Ishikawa (cell line): ENCODE measurements around the gene APLF.
A peak's percentile ranks its signal among the peaks of the same experiment; 100 is the strongest.

Experiments
- CEBPB ChIP-seq: IDR thresholded peaks from 2 replicates; pipeline ENCODE4 v1.6.1; 2012
- CREB1 ChIP-seq: IDR thresholded peaks from 2 replicates; pipeline ENCODE4 v1.6.1; 2012; ENCODE audit warnings: low read depth
- EGR1 ChIP-seq: IDR thresholded peaks from 2 replicates; pipeline ENCODE4 v1.6.1; 2012
- EP300 ChIP-seq: IDR thresholded peaks from 2 replicates; pipeline ENCODE4 v1.6.1; 2012; ENCODE audit warnings: borderline replicate concordance
- FOXM1 ChIP-seq: IDR thresholded peaks from 2 replicates; pipeline ENCODE4 v1.6.1; 2012; ENCODE audit warnings: low read depth, borderline replicate concordance
- MAX ChIP-seq: IDR thresholded peaks from 2 replicates; pipeline ENCODE4 v1.6.1; 2012
- NFIC ChIP-seq: IDR thresholded peaks from 2 replicates; pipeline ENCODE4 v1.6.1; 2012
- RAD21 ChIP-seq: IDR thresholded peaks from 2 replicates; pipeline ENCODE4 v1.6.1; 2012; ENCODE audit warnings: low read depth
- REST ChIP-seq: IDR thresholded peaks from 2 replicates; pipeline ENCODE4 v1.6.1; 2012; ENCODE audit warnings: low read depth, mild to moderate bottlenecking
- TAF1 ChIP-seq: IDR thresholded peaks from 2 replicates; pipeline ENCODE4 v1.6.1; 2012; ENCODE audit warnings: low read depth, mild to moderate bottlenecking
- TCF12 ChIP-seq: IDR thresholded peaks from 2 replicates; pipeline ENCODE4 v1.6.1; 2012; ENCODE audit warnings: low read depth
- TEAD4 ChIP-seq: IDR thresholded peaks from 2 replicates; pipeline ENCODE4 v1.6.1; 2012
- USF1 ChIP-seq: IDR thresholded peaks from 2 replicates; pipeline ENCODE4 v1.6.1; 2012
- YY1 ChIP-seq: IDR thresholded peaks from 2 replicates; pipeline ENCODE4 v1.6.1; 2012; ENCODE audit warnings: low read depth
- ZBTB7A ChIP-seq: IDR thresholded peaks from 2 replicates; pipeline ENCODE4 v1.6.1; 2012; ENCODE audit warnings: low read depth

APLF gene, protein sequence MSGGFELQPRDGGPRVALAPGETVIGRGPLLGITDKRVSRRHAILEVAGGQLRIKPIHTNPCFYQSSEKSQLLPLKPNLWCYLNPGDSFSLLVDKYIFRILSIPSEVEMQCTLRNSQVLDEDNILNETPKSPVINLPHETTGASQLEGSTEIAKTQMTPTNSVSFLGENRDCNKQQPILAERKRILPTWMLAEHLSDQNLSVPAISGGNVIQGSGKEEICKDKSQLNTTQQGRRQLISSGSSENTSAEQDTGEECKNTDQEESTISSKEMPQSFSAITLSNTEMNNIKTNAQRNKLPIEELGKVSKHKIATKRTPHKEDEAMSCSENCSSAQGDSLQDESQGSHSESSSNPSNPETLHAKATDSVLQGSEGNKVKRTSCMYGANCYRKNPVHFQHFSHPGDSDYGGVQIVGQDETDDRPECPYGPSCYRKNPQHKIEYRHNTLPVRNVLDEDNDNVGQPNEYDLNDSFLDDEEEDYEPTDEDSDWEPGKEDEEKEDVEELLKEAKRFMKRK

GRCh38 chr2:68467077-68467960 is at the start of gene APLF, which contains the start of gene FBXO48:
TSS of gene APLF (plus strand) at chr2:68467585. CDS start at chr2:68467732, 147 bp downstream.
TSS of gene FBXO48 (minus strand) at chr2:68467294. CDS start at chr2:68465145, 2,149 bp downstream.
- no peak for TF ChIP-seq USF1
- peak; percentile 50; the same call in 1 of the 2 replicates for TF ChIP-seq TAF1
- TF ChIP-seq EGR1, result 0 out of 2 replicates have a peak, but pooled peaks have one; percentile 16
- TF ChIP-seq NFIC, result no peak
- peak; percentile 92 for TF ChIP-seq ZBTB7A
- no peak for TF ChIP-seq TEAD4
- TF ChIP-seq CEBPB, result peak; percentile 88
- 0 out of 2 replicates have a peak, but pooled peaks have one; percentile 64 for TF ChIP-seq FOXM1
- no peak for TF ChIP-seq YY1
- peak; percentile 73 for TF ChIP-seq CREB1

GRCh38 chr2:68417926-68418325 is 49.5 kb upstream of the APLF start:
- TF ChIP-seq EGR1 (no peak), TEAD4 (no peak), CEBPB (no peak), USF1 (no peak), REST (no peak), FOXM1 (no peak), YY1 (no peak), RAD21 (no peak), MAX (no peak), TCF12 (no peak)

GRCh38 chr2:68418419-68418818 is 49.0 kb upstream of the APLF start:
- no peak for TF ChIP-seq NFIC
- no peak for TF ChIP-seq RAD21
- no peak for TF ChIP-seq EP300

- no peak for TF ChIP-seq FOXM1
- TF ChIP-seq USF1, result no peak
- TF ChIP-seq ZBTB7A, result no peak
- no peak for TF ChIP-seq TAF1
- no peak for TF ChIP-seq RAD21
- TF ChIP-seq TCF12, result no peak
- TF ChIP-seq TEAD4, result no peak
- TF ChIP-seq EGR1, result no peak
- no peak for TF ChIP-seq REST
Observed at GRCh38 chr2:68418855-68419254, 48.5 kb upstream of the APLF start.

- no peak for TF ChIP-seq TCF12
- no peak for TF ChIP-seq EP300
- peak; percentile 47; the same call in 1 of the 2 replicates for TF ChIP-seq CEBPB
Observed at GRCh38 chr2:68420254-68420910, 47.0 kb upstream of the APLF start.
